HG02970 (cell line): ENCODE data around the gene SIN3A.
A peak's percentile ranks its signal among the peaks of the same experiment; 100 is the strongest.
"Not testable (repeated sequence)": the region's sequence is repeated elsewhere in the genome, so short reads cannot be mapped to it uniquely, and the experiment has no call there.

Source experiments
- ATAC-seq: cut with Tn5 transposase; IDR thresholded peaks from one replicate; pipeline ENCODE4 v1.9.1; 2021; ENCODE audit warnings: mild to moderate bottlenecking, moderate library complexity, moderate number of reproducible peaks; ENCODE audit not compliant: unreplicated experiment, low FRiP score

SIN3A gene

DNA sequence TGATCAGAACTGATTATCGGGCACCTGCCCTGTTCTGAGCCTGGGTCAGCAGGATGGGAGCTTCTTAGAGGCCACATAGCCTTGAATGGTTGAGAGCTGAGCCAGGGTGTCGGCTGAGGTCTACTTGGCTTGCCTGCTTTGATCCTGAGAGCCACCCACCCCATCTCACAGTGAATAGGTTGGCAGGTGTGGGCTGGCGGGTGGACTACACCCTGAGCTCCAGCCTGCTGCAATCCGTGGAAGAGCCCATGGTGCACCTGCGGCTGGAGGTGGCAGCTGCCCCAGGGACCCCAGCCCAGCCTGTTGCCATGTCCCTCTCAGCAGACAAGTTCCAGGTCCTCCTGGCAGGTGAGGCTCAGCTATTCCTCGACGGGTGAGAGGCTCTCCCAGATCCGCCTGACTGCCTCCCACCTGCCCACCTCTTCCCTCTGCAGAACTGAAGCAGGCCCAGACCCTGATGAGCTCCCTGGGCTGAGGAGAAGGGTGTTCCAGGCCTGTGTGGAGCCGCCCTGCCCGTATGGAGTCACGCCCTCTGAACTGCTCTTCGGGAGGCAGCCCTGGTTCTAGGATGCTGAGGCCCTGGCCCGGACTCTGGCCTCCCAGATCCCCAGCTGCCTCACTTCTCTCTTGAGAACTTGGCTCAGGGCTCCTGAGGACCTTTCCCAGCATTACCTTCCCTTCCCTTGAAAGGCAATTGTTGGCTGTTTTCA, 111.8 kb downstream of the SIN3A start:
- no peak for ATAC-seq

DNA sequence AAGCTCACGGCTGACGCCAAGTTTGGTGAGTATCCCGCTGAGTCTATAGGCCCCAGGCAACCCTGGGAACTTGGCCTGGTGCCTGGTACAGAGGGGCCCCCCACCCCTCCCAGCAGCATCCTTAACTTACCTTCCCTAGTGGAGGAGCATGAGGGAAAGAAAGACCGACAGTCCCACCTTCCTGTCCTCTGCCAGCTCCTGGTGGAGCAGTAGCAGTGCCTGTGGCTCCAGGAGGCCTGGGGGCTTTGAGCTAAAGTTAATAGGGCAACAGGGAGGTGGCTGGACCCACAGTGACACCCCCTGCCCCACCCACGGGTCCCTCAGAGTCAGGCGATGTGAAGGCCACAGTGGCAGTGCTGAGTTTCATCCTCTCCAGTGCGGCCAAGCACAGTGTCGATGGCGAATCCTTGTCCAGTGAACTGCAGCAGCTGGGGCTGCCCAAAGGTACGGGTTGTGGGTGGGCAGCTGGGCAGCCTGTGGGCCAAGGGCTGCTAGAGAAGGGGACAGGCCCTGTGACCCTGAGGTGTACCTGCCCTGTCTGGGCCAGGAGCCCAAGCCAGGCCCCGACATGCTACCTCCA, 112.7 kb downstream of the SIN3A start:
- ATAC-seq = no peak

DNA sequence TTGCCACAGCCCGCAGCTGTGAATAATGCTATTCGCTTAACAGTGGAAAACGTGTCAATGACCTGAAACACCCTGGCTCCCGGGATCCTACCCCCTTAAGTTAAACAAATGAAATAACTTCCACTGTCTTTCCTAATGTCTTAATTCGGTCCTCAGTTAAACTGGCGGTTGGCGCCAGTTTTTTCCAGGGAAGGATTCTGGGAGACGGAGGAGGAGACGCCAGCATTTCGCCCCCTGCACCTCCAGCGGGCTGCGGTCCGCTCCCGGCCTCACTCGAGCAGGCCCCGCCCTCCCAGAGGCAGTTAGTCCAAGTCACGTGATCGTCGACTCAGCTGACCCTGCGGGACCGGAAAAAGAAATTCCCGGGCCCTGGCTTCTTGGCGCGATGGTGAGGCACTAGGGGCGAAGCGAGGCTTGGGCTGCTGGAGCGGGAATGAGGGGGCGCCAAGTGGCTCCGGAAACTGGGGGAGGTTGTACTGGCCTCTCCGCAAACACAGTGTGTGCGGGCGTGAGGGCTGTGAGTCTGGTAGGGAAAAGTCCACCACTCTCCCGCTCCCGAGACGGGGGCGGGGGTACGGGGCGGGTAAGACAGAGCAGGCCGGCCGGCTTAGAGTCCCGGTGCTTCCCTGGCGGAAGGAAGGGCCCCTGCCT, 115.7 kb downstream of the SIN3A start, which contains the start of gene COMMD4:
COMMD4 (plus strand) TSS at position 359 of the 651 bp plus-strand sequence; CDS start at position 386, 27 bp downstream.
- ATAC-seq = peak; percentile 75

DNA sequence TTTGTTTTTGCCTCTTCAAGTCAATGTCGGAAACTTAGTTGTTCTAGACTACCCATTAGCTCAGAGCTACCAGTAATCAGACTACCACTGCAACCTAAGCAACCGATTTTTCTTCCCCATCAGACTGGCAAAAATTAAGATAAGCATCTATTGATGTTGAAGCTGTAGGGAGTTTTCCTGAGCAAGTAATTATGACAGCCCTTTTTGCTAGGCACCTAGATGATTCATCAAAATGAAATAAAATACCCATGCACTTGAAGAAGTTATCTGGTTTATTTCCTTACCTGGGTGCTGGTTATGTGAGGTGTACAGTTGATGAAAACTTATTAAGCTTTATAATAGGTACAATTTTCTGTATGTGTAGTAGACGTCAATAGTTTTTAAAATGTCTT, 116.2 kb downstream of the SIN3A start:
- no peak for ATAC-seq

DNA sequence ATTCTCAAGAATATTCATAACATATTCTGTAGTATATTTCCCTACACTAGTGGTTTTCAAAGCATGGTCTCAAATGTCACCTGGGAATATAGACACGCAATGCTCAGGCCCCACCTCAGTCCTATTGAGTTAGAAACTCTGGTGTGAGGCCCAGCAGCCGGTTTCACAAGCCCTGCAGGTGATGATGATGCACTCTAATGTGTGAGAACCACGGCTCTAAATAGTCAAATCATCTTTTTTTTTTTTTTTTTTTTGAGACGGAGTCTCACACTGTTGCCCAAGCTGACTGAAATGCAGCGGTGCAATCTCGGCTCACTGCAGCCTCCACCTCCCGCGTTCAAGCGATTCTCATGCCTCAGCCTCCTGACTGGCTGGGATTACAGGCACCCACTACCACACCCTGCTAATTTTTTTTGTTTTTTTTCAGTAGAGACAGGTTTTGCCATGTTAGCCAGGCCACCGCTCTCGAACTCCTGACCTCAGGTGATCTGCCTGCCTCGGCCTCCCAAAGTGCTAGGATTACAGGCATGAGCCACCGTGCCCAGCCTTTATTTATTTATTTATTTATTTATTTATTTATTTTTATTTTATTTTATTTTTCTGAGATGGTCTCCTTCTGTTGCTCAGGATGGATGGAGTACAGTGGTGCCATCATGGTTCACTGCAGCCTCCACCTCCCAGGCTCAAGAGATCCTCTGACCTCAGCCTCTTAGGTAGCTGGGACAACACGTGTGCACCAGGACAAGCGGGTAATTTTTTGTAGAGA, 117.7 kb downstream of the SIN3A start:
- ATAC-seq = not testable (repeated sequence)

DNA sequence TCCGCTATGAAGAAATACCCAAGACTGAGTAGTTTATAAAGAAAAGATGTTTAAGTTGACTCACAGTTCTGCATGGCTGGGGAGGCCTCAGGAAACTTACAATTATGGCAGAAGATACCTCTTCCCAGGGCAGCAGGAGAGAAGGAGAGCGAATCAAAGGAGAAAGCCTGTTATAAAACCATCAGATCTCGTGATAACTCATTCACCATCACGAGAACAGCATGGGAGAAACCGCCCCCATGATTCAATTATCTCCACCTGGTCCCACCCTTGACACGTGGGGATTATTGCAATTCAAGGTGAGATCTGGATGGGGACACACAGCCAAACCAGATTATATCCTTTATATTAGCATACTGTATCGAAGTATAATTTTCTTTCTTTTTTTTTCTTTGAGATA, 119.4 kb downstream of the SIN3A start:
- ATAC-seq = not testable (repeated sequence)

DNA sequence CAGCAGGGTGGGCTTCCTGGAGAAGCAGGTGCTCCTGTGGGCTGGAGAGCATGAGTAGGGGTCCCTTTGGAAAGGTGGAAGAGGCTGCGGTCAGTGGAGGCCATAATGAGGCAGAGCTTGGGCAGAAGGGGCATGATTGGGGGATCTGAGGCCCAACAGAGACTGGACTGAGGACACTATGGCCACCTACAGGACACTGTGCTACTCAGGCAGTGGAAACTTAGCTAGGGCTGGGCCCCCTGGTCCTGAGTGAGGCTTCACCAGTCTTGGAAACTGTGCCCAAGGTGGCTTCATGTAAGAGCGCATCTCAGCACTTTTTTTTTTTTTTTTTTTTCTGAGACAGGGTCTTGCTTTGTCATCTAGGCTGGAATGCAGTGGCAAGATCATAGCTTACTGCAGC, 121.9 kb downstream of the SIN3A start:
- no peak for ATAC-seq

DNA sequence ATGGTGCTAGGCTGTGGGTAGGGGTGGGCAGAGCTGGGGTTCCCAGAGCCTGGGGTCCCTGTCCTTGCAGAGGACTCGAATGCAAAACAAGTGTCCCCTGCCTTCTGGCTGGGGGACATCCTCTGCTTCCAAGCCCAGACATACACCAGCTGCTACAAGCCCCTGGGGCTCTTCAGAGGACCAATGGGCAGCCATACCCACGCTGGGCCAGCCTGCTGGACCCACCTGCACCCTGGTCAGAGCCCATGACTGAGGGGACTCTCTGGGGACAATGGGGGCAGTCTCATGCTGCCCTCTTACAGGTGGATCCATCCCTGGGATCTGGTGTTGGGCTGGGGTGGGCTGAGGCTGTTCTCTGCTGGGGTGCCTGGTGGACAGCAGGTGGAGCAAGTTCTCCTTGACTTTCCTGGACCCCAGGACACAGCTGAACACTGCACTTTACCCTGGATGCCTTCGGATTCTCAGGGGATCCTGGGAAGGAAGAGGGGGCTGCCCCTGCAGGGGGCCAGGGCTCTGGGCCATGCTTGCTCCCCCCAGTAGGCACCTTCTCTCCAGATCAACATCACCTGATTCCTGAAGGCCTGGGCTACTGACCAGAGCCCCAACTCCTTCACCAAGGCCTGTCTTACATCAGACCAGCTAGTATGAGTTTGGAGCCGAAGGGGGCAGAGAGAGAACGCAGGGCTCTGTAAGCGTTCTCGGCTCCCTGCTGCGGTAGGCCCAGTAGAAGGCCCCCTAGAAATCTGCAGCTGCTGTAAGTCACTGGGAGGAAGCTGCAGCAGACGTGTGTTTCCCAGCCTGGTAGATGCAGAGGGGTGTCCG, 122.8 kb downstream of the SIN3A start:
- ATAC-seq = no peak

DNA sequence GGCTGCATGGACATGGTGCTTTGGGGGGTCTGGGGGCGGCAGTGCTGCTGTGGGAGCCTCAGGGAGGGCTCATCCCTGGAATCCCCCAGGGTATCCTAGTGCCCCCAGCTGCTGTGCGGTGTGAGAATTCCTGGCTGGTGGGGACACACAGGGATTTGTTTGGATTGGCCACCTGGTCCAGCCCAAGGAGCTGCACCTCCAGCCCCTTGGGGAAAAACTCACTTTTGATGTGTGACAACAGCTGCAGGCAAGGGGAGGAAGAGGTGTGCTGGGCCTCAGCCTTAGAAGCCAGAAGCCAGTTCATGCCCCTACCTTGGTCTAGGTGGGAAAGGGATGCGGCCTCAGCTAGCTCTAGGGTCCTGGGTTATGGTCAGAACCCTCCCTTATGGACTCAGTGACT, 124.0 kb downstream of the SIN3A start:
- ATAC-seq = no peak

DNA sequence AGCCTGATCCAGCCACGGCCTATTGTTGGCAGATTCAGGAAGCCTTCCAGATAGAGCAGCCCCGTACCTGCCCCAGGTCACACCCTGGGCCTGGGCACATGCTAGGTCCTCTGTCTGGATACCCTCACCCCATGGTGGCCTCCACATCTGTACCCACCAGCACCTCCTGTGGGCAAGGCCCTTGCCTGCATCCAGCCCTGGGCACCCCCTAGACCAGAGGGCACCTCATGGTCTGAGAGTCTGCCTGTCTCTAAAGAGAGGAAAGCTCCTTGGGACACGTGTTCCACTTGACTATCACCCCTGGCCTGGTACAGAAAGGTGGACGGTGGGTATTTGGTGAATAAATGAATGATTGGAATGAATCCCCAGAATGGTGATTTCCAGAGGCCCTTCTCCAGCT, 124.5 kb downstream of the SIN3A start:
- ATAC-seq = no peak

DNA sequence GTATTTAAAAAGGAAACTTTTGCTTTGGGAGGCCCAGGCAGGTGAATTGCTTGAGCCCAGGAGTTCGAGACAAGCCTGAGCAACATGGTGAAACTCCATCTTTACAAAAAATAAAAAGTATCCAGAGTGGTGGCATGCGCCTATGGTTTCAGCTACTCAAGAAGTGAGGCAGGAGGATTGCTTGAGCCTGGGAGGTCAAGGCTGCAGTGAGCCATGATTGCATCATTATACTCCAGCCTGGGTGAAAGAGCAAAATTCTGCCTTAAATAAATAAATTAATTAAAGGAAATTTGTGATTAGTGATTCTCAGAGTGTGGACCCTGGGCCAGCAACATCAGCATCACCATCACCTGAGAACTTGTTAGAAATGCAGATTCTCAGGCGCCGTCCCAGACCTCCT, 125.6 kb downstream of the SIN3A start:
- ATAC-seq = no peak

DNA sequence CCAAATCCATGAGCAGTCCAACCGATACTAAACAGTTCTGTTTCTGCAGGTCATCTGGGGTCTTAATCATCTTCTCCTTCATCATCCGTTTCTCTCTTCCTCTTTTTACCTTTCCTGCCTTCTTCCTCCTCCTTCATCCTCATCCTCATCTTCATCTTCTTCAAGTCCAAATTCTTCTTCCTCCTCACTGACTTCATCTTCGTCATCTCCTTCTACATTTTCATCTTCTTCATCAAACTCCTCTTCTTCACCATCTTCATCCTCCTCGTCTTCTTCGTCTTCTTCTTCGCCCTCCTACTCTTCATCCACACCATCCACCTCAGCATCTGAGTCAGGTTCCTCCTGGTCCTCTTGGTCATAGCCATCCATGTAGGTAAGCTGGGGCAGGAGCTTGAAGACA, 129.8 kb downstream of the SIN3A start:
- ATAC-seq = no peak
